Keratinocyte (primary cell): Measurements from ENCODE around the gene SBSN. TPM values are rescaled to one million over a fixed set of nuclear protein-coding genes. Genes with fewer than 3 reads are reported as not detected.
A peak's percentile ranks its signal among the peaks of the same experiment; 100 is the strongest.

ENCODE experiments used
- DNase-seq: peaks from one replicate; pipeline ENCODE4 v3.0.0-alpha.2; 2011; ENCODE audit warnings: low read depth, missing footprints, low spot score
- FAIRE-seq: peaks from 2 replicates; lab custom pipeline; 2011; peaks lifted over from hg19 to GRCh38; lab: Jason Lieb, UNC
- H2AFZ ChIP-seq: 2 replicates; pipeline ENCODE4 v1.6.0; 2012; ENCODE audit warnings: low read length, control low read depth, inconsistent platforms; ENCODE audit not compliant: control insufficient read depth
- H3K27ac ChIP-seq: 2 replicates; pipeline ENCODE4 v1.5.1; 2011; ENCODE audit warnings: low read length; ENCODE audit not compliant: control insufficient read depth, insufficient read depth
- H3K27me3 ChIP-seq: 3 replicates; pipeline ENCODE4 v1.6.0; 2011; ENCODE audit warnings: low read length; ENCODE audit not compliant: control insufficient read depth, insufficient read depth; ENCODE audit errors: extremely low read depth
- H3K36me3 ChIP-seq, 2 experiments: 2 replicates in 1 of 2; 3 replicates in 1 of 2; pipeline ENCODE4 v1.5.1; 2011; ENCODE audit warnings: low read length in 2 of 2, mild to moderate bottlenecking in 1 of 2; ENCODE audit not compliant: control insufficient read depth in 2 of 2, insufficient read depth in 2 of 2; ENCODE audit errors: extremely low read depth in 1 of 2
- H3K4me1 ChIP-seq: 3 replicates; pipeline ENCODE4 v1.5.1; 2011; ENCODE audit warnings: low read length; ENCODE audit not compliant: control insufficient read depth, insufficient read depth; ENCODE audit errors: extremely low read depth
- H3K4me2 ChIP-seq: 3 replicates; pipeline ENCODE4 v1.6.0; 2011; ENCODE audit warnings: low read depth, low read length; ENCODE audit not compliant: control insufficient read depth, insufficient read depth; ENCODE audit errors: extremely low read depth
- H3K4me3 ChIP-seq, 3 experiments: fragments of 200-600 bp in 1 of 3; sonication (generic) in 1 of 3; 2 replicates in 2 of 3; 3 replicates in 1 of 3; pipeline ENCODE4 v1.5.1; 2011 to 2016; ENCODE audit warnings: low read length in 3 of 3, mild to moderate bottlenecking in 3 of 3, control low read depth in 2 of 3, inconsistent platforms in 1 of 3, low read depth in 1 of 3, mixed read lengths in 1 of 3, mixed run types in 1 of 3, moderate library complexity in 1 of 3; ENCODE audit not compliant: control insufficient read depth in 2 of 3, insufficient read depth in 2 of 3; ENCODE audit errors: extremely low read depth in 1 of 3
- H3K79me2 ChIP-seq: 2 replicates; pipeline ENCODE4 v1.6.0; 2012; ENCODE audit warnings: low read length; ENCODE audit not compliant: control insufficient read depth, insufficient read depth
- H3K9ac ChIP-seq: 3 replicates; pipeline ENCODE4 v1.6.0; 2011; ENCODE audit warnings: low read length; ENCODE audit not compliant: control insufficient read depth, insufficient read depth; ENCODE audit errors: extremely low read depth
- H3K9me1 ChIP-seq: 3 replicates; pipeline ENCODE4 v1.6.0; 2011; ENCODE audit warnings: low read length; ENCODE audit not compliant: control insufficient read depth, insufficient read depth; ENCODE audit errors: extremely low read depth
- H3K9me3 ChIP-seq: 2 replicates; pipeline ENCODE4 v1.5.1; 2012; ENCODE audit warnings: low read depth, low read length; ENCODE audit not compliant: control insufficient read depth
- H4K20me1 ChIP-seq: 3 replicates; pipeline ENCODE4 v1.6.0; 2011; ENCODE audit warnings: low read length; ENCODE audit not compliant: control insufficient read depth, insufficient read depth; ENCODE audit errors: extremely low read depth
- CTCF ChIP-seq, 3 experiments: IDR thresholded peaks in 1 of 3; conservative IDR thresholded peaks in 1 of 3; optimal IDR thresholded peaks in 1 of 3; 2 replicates in 2 of 3; 3 replicates in 1 of 3; pipeline versions ENCODE3 to v1.5.1; 2011; ENCODE audit warnings: low read length in 3 of 3, mild to moderate bottlenecking in 3 of 3, moderate library complexity in 2 of 3, control low read depth in 1 of 3, inconsistent platforms in 1 of 3; ENCODE audit not compliant: insufficient read depth in 2 of 3; ENCODE audit errors: extremely low read depth in 1 of 3
- EZH2 ChIP-seq: IDR thresholded peaks from one replicate; pipeline ENCODE4 v1.6.1; 2012; ENCODE audit warnings: inconsistent platforms, mild to moderate bottlenecking, low read length, moderate library complexity
- dilution Hi-C: fragments of 300-500 bp; cut with MboI; formaldehyde crosslinking; loops from one replicate; pipeline ENCODE4 v1.7.0; 2020; ENCODE audit warnings: low sequenced_read_pairs; ENCODE audit not compliant: extremely low pct_ligation_motif_present
- polyA plus RNA-seq, 5 experiments: library from polyadenylated mRNA; depleted of rRNA in 3 of 5; stranded (reverse) in 3 of 5; stranded (forward) in 1 of 5; unstranded in 1 of 5; fragments of >200 nt; gene quantifications; 1 replicate in 1 of 5; 2 replicates in 3 of 5; 3 replicates in 1 of 5; pipeline versions ENCODE4 v1.2.1 to v1.2.3, GENCODE V29; 2011 to 2012; ENCODE audit warnings: missing spikeins in 2 of 5, low read depth in 1 of 5, low replicate concordance in 1 of 5

The SBSN gene
- polyA plus RNA-seq, 1 donor (not counting 4 experiments of a cell fraction or from before 2014, with no cell fraction given) = 49.0 TPM

- H3K27ac ChIP-seq = no peak overlapping the region
- TF ChIP-seq CTCF (optimal IDR thresholded peaks at IDR 0.05 in 1 of 3, IDR thresholded peaks at IDR 0.05 in 1 of 3, conservative IDR thresholded peaks at IDR 0.05 in 1 of 3; ENCODE audit: extremely low read depth in 1 of 3, insufficient read depth in 2 of 3, low read length in 3 of 3) (no peak), EZH2 (no peak)
- dilution Hi-C loops = loop anchor here (5.0 kb wide), 1 partner anchor 50 kb away; no protein-coding TSS in a partner anchor
- no peak for DNase-seq
- peak overlapping the region; percentile 61 for H2AFZ ChIP-seq
- H3K4me3 ChIP-seq = peak overlapping the region in 1 of 3 experiments; percentile 24
- H3K4me2 ChIP-seq = peak overlapping the region; percentile 12
- no peak overlapping the region for H3K9ac ChIP-seq
- no peak for FAIRE-seq
- H3K9me3 ChIP-seq = no peaks in the 10 kb centered on the region
- no peaks in the 10 kb centered on the region for H3K36me3 ChIP-seq
- H3K79me2 ChIP-seq = no peaks in the 10 kb centered on the region
- H3K27me3 ChIP-seq = peaks cover 23% of the 10 kb centered on the region
- H3K4me1 ChIP-seq = no peaks in the 10 kb centered on the region
- no peaks in the 10 kb centered on the region for H4K20me1 ChIP-seq
- no peaks in the 10 kb centered on the region for H3K9me1 ChIP-seq
Observed at GRCh38 chr19:35557539-35558399, 29.7 kb upstream of the SBSN start.

DNA sequence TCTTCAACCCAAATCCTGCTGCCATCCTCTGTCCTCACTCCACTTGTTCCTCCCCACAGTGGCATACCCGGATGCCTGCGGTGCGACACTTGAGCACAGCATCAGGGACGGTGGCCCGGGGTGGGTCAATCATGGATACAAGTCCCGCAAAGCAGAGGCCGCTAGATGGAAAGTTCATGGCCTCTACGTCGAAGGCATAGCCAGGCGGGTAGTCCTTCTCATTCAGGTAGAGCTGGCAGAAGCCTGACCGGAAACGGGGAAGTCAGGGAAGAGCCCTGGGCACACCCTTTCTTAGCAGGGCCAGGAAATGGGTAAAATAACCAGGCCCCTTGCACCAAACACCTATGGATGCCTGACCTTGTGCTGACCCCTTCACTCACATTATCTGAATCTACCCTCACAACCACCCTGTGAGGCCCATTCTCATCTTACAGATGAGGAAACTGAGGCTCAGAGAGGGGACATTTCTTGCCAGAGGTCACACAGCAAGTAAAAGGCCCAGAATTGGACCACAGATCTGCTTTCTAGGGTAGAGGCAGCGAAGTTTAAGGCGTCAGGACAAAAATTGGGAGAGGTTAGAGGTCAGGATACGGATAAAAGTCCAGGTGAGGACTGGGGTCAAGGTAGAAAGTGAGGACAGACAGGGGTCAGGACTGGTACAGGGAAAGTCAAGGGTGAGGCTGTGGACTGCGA, 28.9 kb upstream of the SBSN start:
- H3K9me3 ChIP-seq = no peaks in the 10 kb centered on the region
- dilution Hi-C loops = loop anchor here (5.0 kb wide), 1 partner anchor 50 kb away; no protein-coding TSS in a partner anchor
- no peak overlapping the region for H2AFZ ChIP-seq
- H3K9me1 ChIP-seq = no peaks in the 10 kb centered on the region
- no peaks in the 10 kb centered on the region for H4K20me1 ChIP-seq
- no peak overlapping the region for H3K4me3 ChIP-seq
- no peaks in the 10 kb centered on the region for H3K79me2 ChIP-seq
- H3K27me3 ChIP-seq = peaks cover 23% of the 10 kb centered on the region
- no peak overlapping the region for H3K9ac ChIP-seq
- H3K4me2 ChIP-seq = no peak overlapping the region
- H3K4me1 ChIP-seq = no peaks in the 10 kb centered on the region
- TF ChIP-seq EZH2 (no peak), CTCF (optimal IDR thresholded peaks at IDR 0.05 in 1 of 3, IDR thresholded peaks at IDR 0.05 in 1 of 3, conservative IDR thresholded peaks at IDR 0.05 in 1 of 3; ENCODE audit: extremely low read depth in 1 of 3, insufficient read depth in 2 of 3, low read length in 3 of 3) (no peak)
- FAIRE-seq = no peak
- DNase-seq = no peak
- H3K27ac ChIP-seq = no peak overlapping the region
- no peaks in the 10 kb centered on the region for H3K36me3 ChIP-seq
